AG04450 (cell line): ENCODE results near the gene CHEK2. TPM values are rescaled to one million over a fixed set of nuclear protein-coding genes. Genes with fewer than 3 reads are reported as not detected.

Experiments
- CTCF ChIA-PET: fragments of 300-600, 350-600 bp; formaldehyde crosslinking; extraction: SDS; loops from one replicate; lab custom pipeline; 2022; ENCODE audit warnings: antibody characterized with exemption, inconsistent platforms; lab: Charles Lee
- POLR2A ChIA-PET: fragments of 350-600 bp; formaldehyde crosslinking; extraction: SDS; loops from one replicate; lab custom pipeline; 2021; ENCODE audit warnings: antibody characterized with exemption, inconsistent platforms; lab: Yijun Ruan, JAX
- DNase-seq: peaks from one replicate; pipeline ENCODE4 v3.0.0-alpha.2; 2011; ENCODE audit warnings: low read depth, low spot score
- H3K27ac ChIP-seq: one replicate; pipeline ENCODE4 v1.5.1; 2012; ENCODE audit warnings: low read depth, low read length, control low read depth
- H3K27me3 ChIP-seq: one replicate; pipeline ENCODE4 v1.6.0; 2012; ENCODE audit warnings: low read length; ENCODE audit not compliant: control insufficient read depth, insufficient read depth
- H3K4me3 ChIP-seq: 2 replicates; pipeline ENCODE4 v1.5.1; 2011; ENCODE audit warnings: mild to moderate bottlenecking, low read depth, low read length, control low read depth
- H3K9me3 ChIP-seq: 2 replicates; pipeline ENCODE4 v1.5.1; 2012; ENCODE audit warnings: low read length; ENCODE audit not compliant: control insufficient read depth, insufficient read depth
- polyA plus RNA-seq: library from polyadenylated mRNA; depleted of rRNA; stranded (reverse); fragments of >200 nt; gene quantifications from 2 replicates; pipeline ENCODE4 v1.2.3, GENCODE V29; 2011
- TF ChIP-seq, protein P1 (sequence below): IDR thresholded peaks from 2 replicates; pipeline ENCODE4 v1.5.1; 2011; ENCODE audit warnings: low read depth, low read length, control low read depth, inconsistent platforms

Gene CHEK2
- polyA plus RNA-seq, 1 experiment = 19.5 TPM

DNA sequence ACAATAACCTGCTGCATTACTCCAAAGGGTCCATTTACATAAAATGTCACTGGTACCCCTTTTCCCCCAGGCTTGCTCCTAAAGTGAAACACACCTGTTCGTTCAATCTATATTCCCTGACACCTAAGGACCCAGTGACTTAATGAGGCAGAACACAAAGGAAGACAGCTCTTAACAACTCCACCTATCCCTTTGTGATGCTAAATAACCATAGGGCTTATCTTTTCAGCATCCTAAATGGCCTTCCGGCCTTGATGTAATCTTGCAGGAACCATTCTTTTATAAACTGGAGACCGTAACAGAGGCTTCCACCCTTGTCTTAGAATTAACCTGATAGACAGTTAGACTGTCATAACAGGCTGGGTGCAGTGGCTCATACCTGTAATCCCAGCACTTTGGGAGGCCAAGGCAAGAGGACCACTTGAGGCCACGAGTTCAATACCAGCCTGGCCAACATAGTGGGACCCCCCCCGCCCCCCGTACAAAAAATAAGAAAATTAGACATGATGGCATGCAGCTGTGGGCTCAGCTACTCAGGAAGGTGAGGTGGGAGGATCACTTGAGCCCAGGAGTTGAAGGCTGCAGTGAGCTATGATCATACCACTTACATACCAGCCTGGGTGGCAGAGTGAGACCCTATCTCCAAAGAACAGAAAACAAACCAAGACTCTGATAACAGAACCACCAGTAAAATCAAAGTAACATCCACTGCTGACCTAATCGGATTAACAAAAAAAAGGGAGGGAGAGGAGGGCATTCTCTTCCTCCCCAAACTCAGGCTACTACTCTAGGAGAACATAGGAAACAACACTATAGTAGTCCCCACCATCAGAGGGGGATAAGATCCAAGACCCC, 5.1 kb downstream of the CHEK2 start:
- ChIA-PET POLR2A (no interaction called here), CTCF (no interaction called here)
- TF ChIP-seq, protein P1, sequence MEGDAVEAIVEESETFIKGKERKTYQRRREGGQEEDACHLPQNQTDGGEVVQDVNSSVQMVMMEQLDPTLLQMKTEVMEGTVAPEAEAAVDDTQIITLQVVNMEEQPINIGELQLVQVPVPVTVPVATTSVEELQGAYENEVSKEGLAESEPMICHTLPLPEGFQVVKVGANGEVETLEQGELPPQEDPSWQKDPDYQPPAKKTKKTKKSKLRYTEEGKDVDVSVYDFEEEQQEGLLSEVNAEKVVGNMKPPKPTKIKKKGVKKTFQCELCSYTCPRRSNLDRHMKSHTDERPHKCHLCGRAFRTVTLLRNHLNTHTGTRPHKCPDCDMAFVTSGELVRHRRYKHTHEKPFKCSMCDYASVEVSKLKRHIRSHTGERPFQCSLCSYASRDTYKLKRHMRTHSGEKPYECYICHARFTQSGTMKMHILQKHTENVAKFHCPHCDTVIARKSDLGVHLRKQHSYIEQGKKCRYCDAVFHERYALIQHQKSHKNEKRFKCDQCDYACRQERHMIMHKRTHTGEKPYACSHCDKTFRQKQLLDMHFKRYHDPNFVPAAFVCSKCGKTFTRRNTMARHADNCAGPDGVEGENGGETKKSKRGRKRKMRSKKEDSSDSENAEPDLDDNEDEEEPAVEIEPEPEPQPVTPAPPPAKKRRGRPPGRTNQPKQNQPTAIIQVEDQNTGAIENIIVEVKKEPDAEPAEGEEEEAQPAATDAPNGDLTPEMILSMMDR = no peak

GRCh38 chr22:28734393-28734792, 7.2 kb downstream of the CHEK2 start:
- DNase-seq = no peak

More for the DNA sequence above, 5.1 kb downstream of the CHEK2 start:
- Histone ChIP-seq H3K27ac (no peak overlapping the region), H3K9me3 (no peaks in the 10 kb centered on the region), H3K4me3 (no peak overlapping the region), H3K27me3 (no peaks in the 10 kb centered on the region)
- DNase-seq = no peak

DNA sequence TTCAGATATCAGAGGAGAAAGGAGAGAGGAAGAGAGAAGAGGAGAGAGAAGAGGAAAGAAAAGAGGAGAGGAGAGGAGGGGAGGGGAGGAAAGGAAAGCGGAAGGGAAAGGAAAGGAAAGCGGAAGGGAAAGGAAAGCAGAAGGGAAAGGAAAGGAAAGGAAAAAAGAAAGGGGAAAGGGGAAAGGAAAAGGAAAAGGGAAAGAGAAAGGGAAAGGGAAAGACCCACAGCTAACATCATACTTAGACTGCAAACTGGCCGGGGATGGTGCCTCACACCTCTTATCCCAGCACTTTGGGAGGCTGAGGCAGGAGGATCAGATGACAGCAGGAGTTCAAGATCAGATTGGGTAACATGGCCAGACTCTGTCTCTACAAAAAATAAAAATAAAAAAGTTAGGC, 11.4 kb downstream of the CHEK2 start:
- POLR2A ChIA-PET = interaction anchor here (0.6 kb wide), 1 partner anchor 58 kb away, joined by 6 read pairs; no protein-coding TSS in a partner anchor
- Histone ChIP-seq H3K4me3 (no peak overlapping the region), H3K9me3 (no peaks in the 10 kb centered on the region), H3K27me3 (no peaks in the 10 kb centered on the region), H3K27ac (no peak overlapping the region)
- CTCF ChIA-PET = no interaction called here
- TF ChIP-seq, protein P1 = no peak
- no peak for DNase-seq

More at GRCh38 chr22:28734393-28734792, 7.2 kb downstream of the CHEK2 start:
- POLR2A ChIA-PET = no interaction called here
- Histone ChIP-seq H3K27me3 (no peaks in the 10 kb centered on the region), H3K4me3 (no peak overlapping the region), H3K27ac (no peak overlapping the region), H3K9me3 (no peaks in the 10 kb centered on the region)
- TF ChIP-seq, protein P1 = no peak
- CTCF ChIA-PET = no interaction called here

- TF ChIP-seq, protein P1 = no peak
- no peak overlapping the region for H3K27ac ChIP-seq
- DNase-seq = no peak
- H3K9me3 ChIP-seq = no peaks in the 10 kb centered on the region
- no peak overlapping the region for H3K4me3 ChIP-seq
- H3K27me3 ChIP-seq = no peaks in the 10 kb centered on the region
- CTCF ChIA-PET = no interaction called here
- POLR2A ChIA-PET = interaction anchor here (0.5 to 0.6 kb wide), 2 partner anchors 14 to 22 kb away, joined by 3 to 5 read pairs; no protein-coding TSS in a partner anchor
Observed at GRCh38 chr22:28728621-28729313, 12.9 kb downstream of the CHEK2 start.
